Urothelium cell line (cell line): ENCODE measurements around the gene LARP4B.
A peak's percentile ranks its signal among the peaks of the same experiment; 100 is the strongest.

Source experiments
- DNase-seq: peaks from one replicate; pipeline ENCODE4 v3.0.0; 2011; ENCODE audit warnings: low spot score, mixed read lengths
- FAIRE-seq: peaks from 2 replicates; lab custom pipeline; 2011; peaks lifted over from hg19 to GRCh38; lab: Jason Lieb, UNC

The LARP4B gene

DNA sequence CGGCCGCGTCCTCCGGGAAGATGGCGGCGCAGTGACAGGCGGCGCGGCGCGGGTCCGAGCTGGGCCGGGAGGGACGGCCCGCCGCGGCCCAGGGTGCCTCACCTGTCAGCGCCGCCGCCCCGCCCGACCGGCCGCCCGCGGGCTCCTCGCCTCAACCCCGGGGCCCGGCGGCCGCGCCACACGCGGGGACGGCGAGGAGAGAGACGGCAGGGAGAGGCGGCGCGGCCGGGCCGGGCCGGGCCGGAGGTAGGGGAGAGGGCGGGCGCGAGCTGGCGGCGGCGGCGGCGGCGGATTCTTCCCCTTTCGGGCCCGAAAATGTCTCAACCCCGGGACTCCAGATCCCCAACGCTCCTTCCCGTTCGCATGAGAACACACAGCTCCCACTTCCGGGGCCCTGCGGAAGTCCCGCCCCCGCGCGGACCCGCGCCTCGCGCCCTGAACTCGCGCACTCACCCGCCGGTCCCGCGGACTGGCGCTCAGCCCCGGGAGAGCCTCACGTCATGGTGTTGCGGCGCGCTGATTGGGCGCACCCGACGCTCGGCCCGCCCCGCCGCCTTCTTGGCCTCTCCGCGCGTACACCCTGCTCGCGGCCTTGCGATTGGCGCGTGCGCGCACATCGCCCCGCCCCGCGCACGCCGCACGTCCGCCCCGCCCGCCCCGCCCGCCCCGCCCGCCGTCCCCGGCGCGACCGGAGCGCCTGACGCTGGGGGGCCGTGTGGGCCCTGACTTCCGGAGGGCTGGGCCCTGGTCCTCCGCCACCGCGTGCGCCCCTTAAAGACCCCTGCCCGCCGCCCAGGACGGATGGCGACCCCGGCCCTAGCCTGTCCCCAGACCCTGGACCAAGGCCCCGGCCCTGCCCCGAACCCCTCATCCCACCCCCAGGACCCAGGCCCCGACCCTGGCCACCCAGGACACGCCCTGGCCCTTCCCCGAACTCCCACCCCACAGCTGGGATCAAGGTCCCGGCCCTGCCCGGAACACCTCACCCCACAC lies at the start of gene LARP4B:
Gene LARP4B, minus strand, starts transcription at position 380 of the 993 bp plus-strand sequence. CDS start 45,984 bp downstream, outside the sequence.
- no peak for FAIRE-seq
- peak; percentile 87 for DNase-seq

DNA sequence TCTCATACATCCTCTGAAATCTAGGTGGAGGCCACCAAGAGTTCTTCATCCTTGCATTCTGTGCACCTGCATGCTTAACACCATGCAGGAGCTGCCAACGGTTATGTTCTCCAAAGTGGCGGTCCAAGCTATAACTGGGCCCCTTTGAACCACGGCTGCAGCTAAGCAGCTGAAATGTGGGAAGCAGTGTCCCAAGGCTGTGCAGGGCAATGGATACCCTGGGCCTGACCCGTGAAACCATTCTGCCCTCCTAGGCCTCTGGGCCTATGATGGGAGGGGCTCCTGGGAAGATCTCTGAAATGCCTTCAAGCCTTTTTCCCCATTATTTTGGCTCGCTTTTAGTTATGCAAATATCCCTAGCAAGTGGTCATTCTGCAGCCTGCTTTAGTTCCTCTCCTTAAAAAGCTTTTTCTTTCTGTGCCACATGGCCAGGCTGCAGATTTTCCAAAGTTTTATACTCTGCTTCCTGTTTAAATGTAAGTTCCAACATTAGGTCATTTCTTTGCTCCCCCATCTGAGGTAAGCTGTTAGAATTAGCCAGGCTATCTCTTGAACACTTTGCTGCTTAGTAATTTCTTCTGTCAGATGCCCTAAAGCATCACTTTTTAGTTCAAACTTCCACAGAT lies 49.1 kb upstream of the LARP4B start:
- FAIRE-seq = no peak
- DNase-seq = no peak

DNA sequence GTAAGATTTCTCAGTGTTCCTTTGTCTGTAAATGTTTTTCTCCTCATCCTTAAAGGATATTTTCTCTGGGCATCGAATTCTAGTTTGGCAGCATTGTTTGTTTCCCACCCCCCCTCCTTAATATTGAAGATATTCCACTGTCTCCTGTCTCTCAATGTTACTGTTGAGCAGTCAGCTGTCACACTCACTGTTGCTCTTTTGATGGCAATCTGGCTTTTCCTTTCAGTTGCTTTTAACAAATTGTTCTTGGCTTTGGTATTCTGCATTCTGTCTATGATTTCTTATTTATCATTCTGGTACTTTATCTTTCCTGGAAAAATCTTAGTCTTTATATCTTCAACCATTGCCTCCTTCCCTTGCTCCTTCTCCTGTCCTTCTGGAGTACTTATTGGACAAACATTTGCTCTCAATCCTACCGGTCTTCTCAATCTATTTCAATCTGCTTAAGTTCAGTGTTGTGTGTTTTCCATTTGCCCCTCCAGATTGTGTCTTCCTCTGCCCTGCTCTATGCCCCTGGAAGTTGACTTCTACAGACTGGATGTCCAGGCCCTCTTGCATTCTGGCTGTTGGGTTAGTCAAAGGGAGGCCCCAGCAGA lies 47.4 kb upstream of the LARP4B start:
- FAIRE-seq (no peak), DNase-seq (no peak)

DNA sequence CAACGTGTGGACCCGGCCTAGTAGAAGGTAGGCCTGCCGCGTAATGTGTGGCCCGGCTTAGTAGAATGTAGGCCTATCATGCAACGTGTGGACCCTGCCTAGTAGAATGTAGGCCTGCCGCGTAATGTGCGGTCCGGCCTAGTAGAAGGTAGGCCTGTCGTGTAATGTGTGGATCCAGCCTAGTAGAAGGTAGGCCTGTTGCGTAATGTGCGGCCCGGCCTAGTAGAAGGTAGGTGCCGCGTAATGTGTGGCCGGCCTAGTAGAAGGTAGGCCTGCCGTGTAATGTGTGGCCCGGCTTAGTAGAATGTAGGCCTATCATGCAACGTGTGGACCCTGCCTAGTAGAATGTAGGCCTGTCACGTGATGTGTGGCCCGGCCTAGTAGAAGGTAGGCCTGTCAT lies 44.8 kb upstream of the LARP4B start:
- FAIRE-seq (no peak), DNase-seq (no peak)

DNA sequence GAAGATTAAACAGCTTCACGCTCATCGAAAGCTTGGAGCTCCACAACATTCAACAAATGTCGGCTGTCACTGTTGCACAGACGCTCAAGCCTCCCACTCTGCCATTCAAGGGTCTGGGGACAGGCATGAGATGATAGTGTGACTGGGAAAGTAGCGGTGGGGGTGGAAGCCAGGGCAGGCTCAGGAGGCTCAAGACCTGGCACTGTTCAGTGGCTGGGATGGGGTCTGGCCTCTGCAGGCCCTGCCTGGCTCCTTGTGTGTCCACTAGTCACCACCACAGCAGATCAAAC lies 43.2 kb upstream of the LARP4B start:
- DNase-seq = no peak
- no peak for FAIRE-seq

GRCh38 chr10:974038-974784 lies 42.7 kb upstream of the LARP4B start:
- no peak for FAIRE-seq

DNA sequence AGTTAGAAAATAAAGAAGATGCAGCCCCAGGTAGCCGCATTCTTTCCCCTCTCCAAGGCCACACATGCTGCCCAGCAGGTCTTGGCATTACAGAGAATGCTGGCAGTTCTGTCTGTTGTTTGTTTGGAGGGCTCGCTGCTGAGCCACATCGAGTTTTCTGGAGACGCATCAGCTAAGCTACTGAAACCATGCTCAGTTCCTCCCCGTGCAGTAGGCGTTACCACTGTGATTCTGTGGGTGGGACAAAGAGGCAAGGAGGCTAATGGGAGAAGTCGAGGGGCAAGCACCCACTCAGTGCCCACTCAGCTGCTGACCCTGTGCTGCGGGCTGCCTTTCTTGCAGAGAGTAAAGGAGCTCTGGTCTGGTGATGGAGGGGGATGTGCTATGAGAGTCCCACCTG lies 41.3 kb upstream of the LARP4B start:
- DNase-seq (no peak), FAIRE-seq (no peak)

More at GRCh38 chr10:974038-974784, 42.7 kb upstream of the LARP4B start:
- no peak for DNase-seq

DNA sequence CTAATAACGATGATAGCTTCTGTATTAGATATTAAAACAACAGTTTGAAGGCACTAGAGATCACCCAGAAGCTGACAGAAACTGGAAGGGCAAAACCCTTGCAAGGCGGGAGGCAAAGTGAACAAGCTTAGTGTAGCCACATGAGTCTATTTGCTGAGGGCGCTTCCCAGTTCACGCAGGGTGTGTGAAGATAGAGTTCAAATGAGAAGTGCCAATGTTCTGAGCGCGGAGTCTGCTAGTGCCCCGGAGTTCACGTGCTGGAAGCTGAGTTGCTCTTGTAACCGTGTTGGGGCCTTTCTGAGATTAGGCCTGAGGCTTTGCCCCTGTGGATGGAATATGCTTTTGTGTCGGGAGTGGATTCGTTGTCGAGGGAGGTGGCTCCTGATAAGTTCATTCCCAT lies 40.1 kb upstream of the LARP4B start:
- no peak for DNase-seq
- no peak for FAIRE-seq

GRCh38 chr10:971150-971542 lies 39.6 kb upstream of the LARP4B start:
- no peak for DNase-seq
- no peak for FAIRE-seq

DNA sequence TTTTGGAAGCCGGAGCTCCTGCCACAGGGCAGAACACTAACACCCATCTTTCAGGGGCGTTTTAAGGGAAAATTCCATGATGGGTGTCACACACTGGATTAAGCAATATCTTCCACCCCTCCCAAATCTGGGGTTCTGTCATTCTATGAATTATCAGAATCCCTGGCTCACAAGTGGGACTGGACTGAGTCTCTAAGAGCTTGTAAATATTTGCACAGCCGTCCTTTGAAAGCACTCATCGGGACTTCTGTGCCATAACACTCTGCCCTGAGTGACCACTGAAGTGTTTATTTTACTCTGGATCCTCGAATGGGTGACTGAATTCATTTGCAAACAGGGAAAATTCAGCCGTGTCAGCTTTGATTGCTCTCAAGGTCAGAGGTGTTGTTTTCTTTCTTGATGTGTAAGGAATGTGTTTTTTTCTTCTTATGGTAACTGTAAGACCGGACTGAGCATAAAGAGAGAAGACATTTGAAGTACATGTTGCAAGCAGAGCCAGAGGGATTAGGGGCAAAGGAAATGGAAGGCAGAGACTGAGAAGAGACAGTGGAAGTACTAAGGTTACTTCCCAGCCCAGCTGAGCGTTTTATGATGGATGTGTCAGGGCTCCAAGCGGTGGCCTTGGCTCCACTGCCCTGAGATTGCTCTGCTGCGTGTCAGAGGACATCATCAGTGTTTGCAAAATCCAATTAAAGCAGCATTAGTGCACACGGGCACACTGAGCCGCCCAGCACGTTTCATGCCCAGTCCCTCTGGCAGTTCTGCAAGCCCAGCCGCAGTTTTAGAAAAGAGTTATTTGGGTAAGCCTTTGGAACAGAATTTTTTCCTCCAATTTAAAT lies 39.0 kb upstream of the LARP4B start:
- FAIRE-seq (no peak), DNase-seq (no peak)

DNA sequence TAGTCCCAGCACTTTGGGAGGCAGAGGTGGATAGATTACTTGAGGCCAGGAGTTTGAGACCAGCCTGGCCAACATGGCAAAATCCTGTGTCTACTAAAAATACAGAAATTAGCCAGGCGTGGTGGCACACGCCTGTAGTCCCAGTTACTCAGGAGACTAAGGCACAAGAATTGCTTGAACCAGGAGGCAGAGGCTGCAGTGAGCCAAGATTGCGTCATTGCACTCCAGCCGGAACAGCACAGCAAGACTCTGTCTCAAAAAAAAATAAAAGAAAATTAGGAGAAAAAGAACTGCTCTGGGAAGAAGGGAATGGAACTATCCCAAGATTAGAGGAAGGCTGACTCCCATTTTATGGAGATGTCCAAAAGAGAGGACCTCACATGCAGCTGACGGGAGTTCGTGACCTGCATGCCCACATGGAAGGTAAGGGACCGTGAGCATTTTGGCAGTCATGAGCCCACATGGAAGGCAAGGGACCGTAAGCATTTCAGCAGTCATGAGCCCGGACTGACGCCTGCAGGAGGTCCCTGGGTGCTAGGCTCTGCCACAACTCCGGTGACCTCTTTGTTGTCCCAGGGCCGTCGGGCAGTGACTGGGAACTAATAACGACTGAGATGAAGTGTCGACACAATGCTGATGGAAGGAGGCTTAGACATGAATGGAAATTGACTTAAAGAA lies 38.1 kb upstream of the LARP4B start:
- DNase-seq (no peak), FAIRE-seq (no peak)

GRCh38 chr10:968546-969199 lies 37.2 kb upstream of the LARP4B start:
- DNase-seq = no peak
- FAIRE-seq = no peak

DNA sequence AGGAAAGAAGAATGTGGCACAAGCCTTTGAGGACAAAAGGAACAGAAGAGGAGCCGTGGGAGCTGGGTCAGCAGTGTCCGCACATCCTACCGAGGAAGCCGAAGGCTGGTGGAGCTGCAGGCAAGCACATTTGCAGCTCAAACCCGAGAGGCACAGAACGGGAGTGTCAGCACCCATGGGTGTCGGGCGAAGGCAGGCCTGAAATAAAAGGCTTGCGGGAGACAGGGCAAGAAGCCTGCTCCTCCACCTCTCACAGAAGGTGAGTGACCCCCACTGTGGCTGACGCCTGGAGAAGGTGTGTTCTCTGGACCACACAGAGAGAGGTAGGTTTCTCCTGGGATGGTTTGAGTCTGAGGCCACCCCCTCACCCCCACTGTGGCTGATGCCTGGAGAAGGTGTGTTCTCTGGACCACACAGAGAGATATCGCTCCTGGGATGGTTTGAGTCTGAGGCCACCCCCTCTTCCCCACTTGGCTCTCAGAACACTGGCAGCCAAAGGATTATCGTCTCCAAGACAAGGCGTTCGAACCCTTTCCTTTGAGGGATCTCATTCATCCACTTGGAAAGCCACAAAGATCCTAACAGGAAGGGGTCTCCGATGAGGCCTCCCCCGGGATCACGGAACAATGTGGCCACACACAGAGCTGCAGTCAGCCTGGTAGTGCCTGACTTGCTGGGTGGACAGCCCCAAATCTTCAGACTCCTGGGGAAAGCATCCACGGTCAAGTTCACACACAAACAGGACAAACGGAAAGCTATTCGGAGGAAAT lies 35.1 kb upstream of the LARP4B start:
- FAIRE-seq (no peak), DNase-seq (no peak)

DNA sequence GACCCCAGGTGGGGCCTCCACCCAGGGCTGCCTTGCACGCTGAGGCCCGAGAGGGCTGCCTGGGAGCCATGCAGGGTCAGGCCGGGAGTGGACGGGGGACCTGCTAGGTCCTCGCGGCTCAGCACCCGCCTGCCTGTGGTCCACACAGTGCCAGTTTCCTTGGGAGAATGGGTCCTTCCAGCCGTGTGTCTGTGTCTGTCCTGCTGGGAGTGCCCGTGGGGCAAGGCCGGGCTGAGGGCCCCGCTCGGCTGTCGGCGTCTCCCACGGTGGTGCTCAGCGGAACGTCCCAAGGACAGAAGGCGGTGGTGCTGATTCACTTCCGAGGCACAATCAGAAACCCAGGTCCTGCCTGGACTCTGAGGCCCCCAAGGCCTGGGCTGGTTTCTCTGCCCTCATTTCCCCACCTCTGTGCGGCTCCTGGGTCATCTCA lies 33.5 kb upstream of the LARP4B start:
- no peak for FAIRE-seq
- DNase-seq = no peak

- DNase-seq (no peak), FAIRE-seq (no peak)
Observed at GRCh38 chr10:964321-964987, 32.9 kb upstream of the LARP4B start.

DNA sequence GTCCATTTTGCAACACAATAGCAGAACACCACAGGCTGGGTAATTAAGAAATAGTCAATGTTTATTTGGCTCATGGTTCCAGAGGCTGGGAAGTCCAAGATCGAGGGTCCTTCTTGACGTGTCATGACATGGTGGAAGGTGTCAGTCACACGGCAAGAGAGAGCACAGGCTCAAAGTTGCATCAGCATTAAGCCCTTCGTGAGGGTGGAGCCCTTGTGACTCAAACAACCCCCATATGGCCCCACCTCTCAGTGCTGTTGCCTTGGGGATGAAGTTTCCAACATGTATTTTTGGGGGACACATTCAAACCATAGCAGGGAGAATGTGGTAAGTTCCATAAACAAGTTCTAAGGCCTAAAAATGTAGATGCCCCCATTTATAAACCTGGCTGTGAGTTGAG lies 32.1 kb upstream of the LARP4B start:
- FAIRE-seq (no peak), DNase-seq (no peak)

- no peak for DNase-seq
- no peak for FAIRE-seq
Observed at GRCh38 chr10:963186-963585, 31.7 kb upstream of the LARP4B start.

GRCh38 chr10:962342-962741 lies 30.8 kb upstream of the LARP4B start:
- DNase-seq = no peak

More at GRCh38 chr10:962342-962741, 30.8 kb upstream of the LARP4B start:
- no peak for FAIRE-seq
